ENCODE measurements around the gene MANEA. TPM values are rescaled to one million over a fixed set of nuclear protein-coding genes. Genes with fewer than 3 reads are reported as not detected.

Gene MANEA
- total and polyA plus RNA-seq, 2 of the 13 experiments (the other 11 are each of a cell fraction or from before 2014, with no cell fraction given) = 10.0 to 10.9 TPM

DNA sequence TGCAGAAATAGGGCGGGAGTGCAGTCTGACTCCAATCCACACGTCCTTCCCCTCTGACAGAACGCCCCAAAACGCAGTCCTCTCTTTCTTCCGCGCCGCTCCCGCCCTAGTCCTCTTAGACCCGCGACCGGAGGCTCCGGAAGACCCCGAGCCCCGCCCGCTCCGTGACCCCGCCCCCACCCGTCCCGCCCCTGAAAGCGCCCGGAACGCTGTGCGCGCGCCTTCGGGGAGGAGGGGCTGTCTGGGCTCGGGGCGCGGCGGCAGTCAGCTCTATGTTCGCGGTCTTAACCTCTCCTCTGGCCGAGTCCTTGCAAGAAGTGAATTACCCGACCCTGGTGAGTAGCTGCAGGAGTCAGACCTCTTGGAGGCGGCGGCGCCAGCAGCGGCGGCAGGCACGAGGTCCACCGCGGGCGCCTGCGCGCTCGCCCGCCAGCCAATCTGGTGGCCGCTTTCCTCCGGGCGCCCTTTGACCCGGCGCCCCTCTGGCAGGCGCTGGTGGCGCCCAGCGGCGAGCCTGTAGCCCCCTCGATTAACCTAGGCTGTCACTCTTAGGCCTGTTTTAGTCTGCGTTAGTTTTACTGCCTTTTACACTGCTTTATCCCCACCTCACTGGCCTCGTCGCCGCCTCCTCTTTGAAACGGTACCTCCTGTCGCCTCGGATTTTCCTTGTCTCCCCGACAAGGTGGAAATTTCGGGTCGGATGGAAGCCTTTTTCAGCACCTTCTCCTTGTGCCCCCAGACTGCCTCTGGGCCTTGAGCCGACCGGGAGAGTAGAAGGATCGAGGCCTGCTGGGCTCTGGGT, at the start of gene MANEA (continued):
- TF ChIP-seq ZNF484 (CRISPR knock-in tag; IDR thresholded peaks at IDR 0.05; ENCODE audit: borderline replicate concordance, low read depth) (0 out of 2 replicates have a peak, but pooled peaks have one; percentile 24), ZNF501 (CRISPR knock-in tag; IDR thresholded peaks at IDR 0.05) (peak; percentile 72; the same call in 1 of the 2 replicates), ZFP41 (CRISPR knock-in tag; IDR thresholded peaks at IDR 0.05; ENCODE audit: borderline replicate concordance) (no peak), MIER3 (CRISPR knock-in tag; IDR thresholded peaks at IDR 0.05; ENCODE audit: borderline replicate concordance) (0 out of 2 replicates have a peak, but pooled peaks have one; percentile 2), FOXA3 (CRISPR knock-in tag; IDR thresholded peaks at IDR 0.05) (no peak), ZNF775 (CRISPR knock-in tag; IDR thresholded peaks at IDR 0.05; ENCODE audit: borderline replicate concordance) (no peak), MED1 (CRISPR knock-in tag; IDR thresholded peaks at IDR 0.05) (no peak), ARNT (IDR thresholded peaks at IDR 0.05) (no peak), IKZF1 (IDR thresholded peaks at IDR 0.05) (no peak), HIVEP1 (CRISPR knock-in tag; IDR thresholded peaks at IDR 0.05) (no peak), NFE2L2 (IDR thresholded peaks at IDR 0.05; ENCODE audit: low read length) (no peak), MATR3 (CRISPR knock-in tag; IDR thresholded peaks at IDR 0.05) (no peak), ATM (IDR thresholded peaks at IDR 0.05; ENCODE audit: borderline replicate concordance) (no peak)
- TF ChIP-seq, protein P1, sequence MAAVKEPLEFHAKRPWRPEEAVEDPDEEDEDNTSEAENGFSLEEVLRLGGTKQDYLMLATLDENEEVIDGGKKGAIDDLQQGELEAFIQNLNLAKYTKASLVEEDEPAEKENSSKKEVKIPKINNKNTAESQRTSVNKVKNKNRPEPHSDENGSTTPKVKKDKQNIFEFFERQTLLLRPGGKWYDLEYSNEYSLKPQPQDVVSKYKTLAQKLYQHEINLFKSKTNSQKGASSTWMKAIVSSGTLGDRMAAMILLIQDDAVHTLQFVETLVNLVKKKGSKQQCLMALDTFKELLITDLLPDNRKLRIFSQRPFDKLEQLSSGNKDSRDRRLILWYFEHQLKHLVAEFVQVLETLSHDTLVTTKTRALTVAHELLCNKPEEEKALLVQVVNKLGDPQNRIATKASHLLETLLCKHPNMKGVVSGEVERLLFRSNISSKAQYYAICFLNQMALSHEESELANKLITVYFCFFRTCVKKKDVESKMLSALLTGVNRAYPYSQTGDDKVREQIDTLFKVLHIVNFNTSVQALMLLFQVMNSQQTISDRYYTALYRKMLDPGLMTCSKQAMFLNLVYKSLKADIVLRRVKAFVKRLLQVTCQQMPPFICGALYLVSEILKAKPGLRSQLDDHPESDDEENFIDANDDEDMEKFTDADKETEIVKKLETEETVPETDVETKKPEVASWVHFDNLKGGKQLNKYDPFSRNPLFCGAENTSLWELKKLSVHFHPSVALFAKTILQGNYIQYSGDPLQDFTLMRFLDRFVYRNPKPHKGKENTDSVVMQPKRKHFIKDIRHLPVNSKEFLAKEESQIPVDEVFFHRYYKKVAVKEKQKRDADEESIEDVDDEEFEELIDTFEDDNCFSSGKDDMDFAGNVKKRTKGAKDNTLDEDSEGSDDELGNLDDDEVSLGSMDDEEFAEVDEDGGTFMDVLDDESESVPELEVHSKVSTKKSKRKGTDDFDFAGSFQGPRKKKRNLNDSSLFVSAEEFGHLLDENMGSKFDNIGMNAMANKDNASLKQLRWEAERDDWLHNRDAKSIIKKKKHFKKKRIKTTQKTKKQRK (IDR thresholded peaks at IDR 0.05; ENCODE audit: low read length) = no peak
- TF ChIP-seq, protein P2, sequence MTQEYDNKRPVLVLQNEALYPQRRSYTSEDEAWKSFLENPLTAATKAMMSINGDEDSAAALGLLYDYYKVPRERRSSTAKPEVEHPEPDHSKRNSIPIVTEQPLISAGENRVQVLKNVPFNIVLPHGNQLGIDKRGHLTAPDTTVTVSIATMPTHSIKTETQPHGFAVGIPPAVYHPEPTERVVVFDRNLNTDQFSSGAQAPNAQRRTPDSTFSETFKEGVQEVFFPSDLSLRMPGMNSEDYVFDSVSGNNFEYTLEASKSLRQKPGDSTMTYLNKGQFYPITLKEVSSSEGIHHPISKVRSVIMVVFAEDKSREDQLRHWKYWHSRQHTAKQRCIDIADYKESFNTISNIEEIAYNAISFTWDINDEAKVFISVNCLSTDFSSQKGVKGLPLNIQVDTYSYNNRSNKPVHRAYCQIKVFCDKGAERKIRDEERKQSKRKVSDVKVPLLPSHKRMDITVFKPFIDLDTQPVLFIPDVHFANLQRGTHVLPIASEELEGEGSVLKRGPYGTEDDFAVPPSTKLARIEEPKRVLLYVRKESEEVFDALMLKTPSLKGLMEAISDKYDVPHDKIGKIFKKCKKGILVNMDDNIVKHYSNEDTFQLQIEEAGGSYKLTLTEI (CRISPR knock-in tag; conservative IDR thresholded peaks at IDR 0.05) = no peak
- TF ChIP-seq, protein P3, sequence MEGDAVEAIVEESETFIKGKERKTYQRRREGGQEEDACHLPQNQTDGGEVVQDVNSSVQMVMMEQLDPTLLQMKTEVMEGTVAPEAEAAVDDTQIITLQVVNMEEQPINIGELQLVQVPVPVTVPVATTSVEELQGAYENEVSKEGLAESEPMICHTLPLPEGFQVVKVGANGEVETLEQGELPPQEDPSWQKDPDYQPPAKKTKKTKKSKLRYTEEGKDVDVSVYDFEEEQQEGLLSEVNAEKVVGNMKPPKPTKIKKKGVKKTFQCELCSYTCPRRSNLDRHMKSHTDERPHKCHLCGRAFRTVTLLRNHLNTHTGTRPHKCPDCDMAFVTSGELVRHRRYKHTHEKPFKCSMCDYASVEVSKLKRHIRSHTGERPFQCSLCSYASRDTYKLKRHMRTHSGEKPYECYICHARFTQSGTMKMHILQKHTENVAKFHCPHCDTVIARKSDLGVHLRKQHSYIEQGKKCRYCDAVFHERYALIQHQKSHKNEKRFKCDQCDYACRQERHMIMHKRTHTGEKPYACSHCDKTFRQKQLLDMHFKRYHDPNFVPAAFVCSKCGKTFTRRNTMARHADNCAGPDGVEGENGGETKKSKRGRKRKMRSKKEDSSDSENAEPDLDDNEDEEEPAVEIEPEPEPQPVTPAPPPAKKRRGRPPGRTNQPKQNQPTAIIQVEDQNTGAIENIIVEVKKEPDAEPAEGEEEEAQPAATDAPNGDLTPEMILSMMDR (CRISPR knock-in tag; IDR thresholded peaks at IDR 0.05) = 0 out of 2 replicates have a peak, but pooled peaks have one; percentile 11
- TF ChIP-seq, protein P4, sequence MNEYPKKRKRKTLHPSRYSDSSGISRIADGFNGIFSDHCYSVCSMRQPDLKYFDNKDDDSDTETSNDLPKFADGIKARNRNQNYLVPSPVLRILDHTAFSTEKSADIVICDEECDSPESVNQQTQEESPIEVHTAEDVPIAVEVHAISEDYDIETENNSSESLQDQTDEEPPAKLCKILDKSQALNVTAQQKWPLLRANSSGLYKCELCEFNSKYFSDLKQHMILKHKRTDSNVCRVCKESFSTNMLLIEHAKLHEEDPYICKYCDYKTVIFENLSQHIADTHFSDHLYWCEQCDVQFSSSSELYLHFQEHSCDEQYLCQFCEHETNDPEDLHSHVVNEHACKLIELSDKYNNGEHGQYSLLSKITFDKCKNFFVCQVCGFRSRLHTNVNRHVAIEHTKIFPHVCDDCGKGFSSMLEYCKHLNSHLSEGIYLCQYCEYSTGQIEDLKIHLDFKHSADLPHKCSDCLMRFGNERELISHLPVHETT (CRISPR knock-in tag; conservative IDR thresholded peaks at IDR 0.05) = no peak
- TF ChIP-seq, protein P5, sequence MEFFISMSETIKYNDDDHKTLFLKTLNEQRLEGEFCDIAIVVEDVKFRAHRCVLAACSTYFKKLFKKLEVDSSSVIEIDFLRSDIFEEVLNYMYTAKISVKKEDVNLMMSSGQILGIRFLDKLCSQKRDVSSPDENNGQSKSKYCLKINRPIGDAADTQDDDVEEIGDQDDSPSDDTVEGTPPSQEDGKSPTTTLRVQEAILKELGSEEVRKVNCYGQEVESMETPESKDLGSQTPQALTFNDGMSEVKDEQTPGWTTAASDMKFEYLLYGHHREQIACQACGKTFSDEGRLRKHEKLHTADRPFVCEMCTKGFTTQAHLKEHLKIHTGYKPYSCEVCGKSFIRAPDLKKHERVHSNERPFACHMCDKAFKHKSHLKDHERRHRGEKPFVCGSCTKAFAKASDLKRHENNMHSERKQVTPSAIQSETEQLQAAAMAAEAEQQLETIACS (CRISPR knock-in tag; IDR thresholded peaks at IDR 0.05) = peak; percentile 78

Data from HepG2 (cell line).